ENCODE measurements around the gene VTI1A.

Gene VTI1A

GRCh38 chr10:112751651-112752050, 304.6 kb downstream of the VTI1A start:
- Histone ChIP-seq H3K9me3 (ENCODE audit: low read length) (no peaks in the 10 kb centered on the region), H3K4me1 (ENCODE audit: insufficient read depth, low read length) (peaks cover 22% of the 10 kb centered on the region), H2AFZ (ENCODE audit: low read depth, low read length) (no peak overlapping the region), H3K36me3 (ENCODE audit: insufficient read depth, low read length) (no peaks in the 10 kb centered on the region), H3K4me3 (ENCODE audit: low read length) (no peak overlapping the region), H3K27me3 (ENCODE audit: insufficient read depth, low read length) (no peaks in the 10 kb centered on the region)

GRCh38 chr10:112752288-112752687, 305.3 kb downstream of the VTI1A start:
- no peaks in the 10 kb centered on the region for H3K27me3 ChIP-seq (ENCODE audit: insufficient read depth, low read length)
- H3K9me3 ChIP-seq (ENCODE audit: low read length): no peaks in the 10 kb centered on the region
- no peak overlapping the region for H3K4me3 ChIP-seq (ENCODE audit: low read length)
- peaks cover 22% of the 10 kb centered on the region for H3K4me1 ChIP-seq (ENCODE audit: insufficient read depth, low read length)
- H3K36me3 ChIP-seq (ENCODE audit: insufficient read depth, low read length): no peaks in the 10 kb centered on the region
- H2AFZ ChIP-seq (ENCODE audit: low read depth, low read length): no peak overlapping the region

GRCh38 chr10:112753961-112754411, 307.0 kb downstream of the VTI1A start:
- no peaks in the 10 kb centered on the region for H3K36me3 ChIP-seq (ENCODE audit: insufficient read depth, low read length)
- no peak overlapping the region for H2AFZ ChIP-seq (ENCODE audit: low read depth, low read length)
- H3K4me1 ChIP-seq (ENCODE audit: insufficient read depth, low read length): peaks cover 22% of the 10 kb centered on the region
- no peaks in the 10 kb centered on the region for H3K9me3 ChIP-seq (ENCODE audit: low read length)
- H3K4me3 ChIP-seq (ENCODE audit: low read length): no peak overlapping the region
- no peaks in the 10 kb centered on the region for H3K27me3 ChIP-seq (ENCODE audit: insufficient read depth, low read length)

- peaks cover 22% of the 10 kb centered on the region for H3K4me1 ChIP-seq (ENCODE audit: insufficient read depth, low read length)
- no peak overlapping the region for H2AFZ ChIP-seq (ENCODE audit: low read depth, low read length)
- no peaks in the 10 kb centered on the region for H3K27me3 ChIP-seq (ENCODE audit: insufficient read depth, low read length)
- no peaks in the 10 kb centered on the region for H3K9me3 ChIP-seq (ENCODE audit: low read length)
- no peak overlapping the region for H3K4me3 ChIP-seq (ENCODE audit: low read length)
- H3K36me3 ChIP-seq (ENCODE audit: insufficient read depth, low read length): no peaks in the 10 kb centered on the region
Observed at GRCh38 chr10:112755446-112756234, 308.6 kb downstream of the VTI1A start.

DNA sequence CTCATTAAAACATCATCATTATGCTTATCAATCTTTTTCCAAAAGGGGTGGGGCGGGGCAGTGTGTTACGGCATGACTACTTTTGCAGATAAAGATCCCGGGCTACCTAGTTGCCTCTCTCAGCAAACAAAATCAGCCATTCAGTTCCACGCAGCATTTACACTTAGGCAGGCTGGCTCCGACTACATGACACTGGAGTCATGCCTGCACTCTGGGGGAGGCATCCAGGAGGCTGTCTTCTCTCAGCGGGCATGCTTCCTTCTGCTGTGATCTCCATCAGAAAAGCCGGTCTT, 309.2 kb downstream of the VTI1A start:
- Histone ChIP-seq H3K36me3 (ENCODE audit: insufficient read depth, low read length) (no peaks in the 10 kb centered on the region), H2AFZ (ENCODE audit: low read depth, low read length) (no peak overlapping the region), H3K4me1 (ENCODE audit: insufficient read depth, low read length) (peaks cover 22% of the 10 kb centered on the region), H3K9me3 (ENCODE audit: low read length) (no peaks in the 10 kb centered on the region), H3K4me3 (ENCODE audit: low read length) (no peak overlapping the region), H3K27me3 (ENCODE audit: insufficient read depth, low read length) (no peaks in the 10 kb centered on the region)

GRCh38 chr10:112758961-112759360, 311.9 kb downstream of the VTI1A start:
- H3K9me3 ChIP-seq (ENCODE audit: low read length): no peaks in the 10 kb centered on the region
- H3K4me3 ChIP-seq (ENCODE audit: low read length): no peak overlapping the region
- H3K4me1 ChIP-seq (ENCODE audit: insufficient read depth, low read length): peaks cover 16% of the 10 kb centered on the region
- no peak overlapping the region for H2AFZ ChIP-seq (ENCODE audit: low read depth, low read length)
- H3K27me3 ChIP-seq (ENCODE audit: insufficient read depth, low read length): no peaks in the 10 kb centered on the region
- H3K36me3 ChIP-seq (ENCODE audit: insufficient read depth, low read length): no peaks in the 10 kb centered on the region

DNA sequence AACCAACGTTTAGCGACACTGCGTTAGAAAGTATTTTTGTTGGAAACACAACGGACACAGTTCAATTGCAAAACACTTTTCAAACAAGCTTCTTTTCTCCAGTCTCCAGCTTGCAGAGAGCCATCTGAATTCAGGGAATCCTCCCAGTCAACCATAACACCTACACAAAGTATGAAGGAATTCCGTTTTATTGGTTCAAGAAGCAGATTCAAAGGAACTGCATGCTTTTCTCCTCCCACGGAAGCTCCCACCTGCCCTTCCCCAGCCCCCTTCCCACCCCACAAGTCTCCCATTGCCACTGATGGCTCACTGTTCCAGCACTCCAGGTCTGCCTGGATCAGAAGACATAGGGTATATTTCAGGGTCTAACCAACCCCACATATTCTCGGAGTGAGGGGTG, 312.5 kb downstream of the VTI1A start:
- Histone ChIP-seq H3K36me3 (ENCODE audit: insufficient read depth, low read length) (no peaks in the 10 kb centered on the region), H3K4me3 (ENCODE audit: low read length) (no peak overlapping the region), H3K9me3 (ENCODE audit: low read length) (no peaks in the 10 kb centered on the region), H2AFZ (ENCODE audit: low read depth, low read length) (no peak overlapping the region), H3K27me3 (ENCODE audit: insufficient read depth, low read length) (no peaks in the 10 kb centered on the region), H3K4me1 (ENCODE audit: insufficient read depth, low read length) (peaks cover 10% of the 10 kb centered on the region)

GRCh38 chr10:112761256-112761655, 314.2 kb downstream of the VTI1A start:
- Histone ChIP-seq H3K27me3 (ENCODE audit: insufficient read depth, low read length) (no peaks in the 10 kb centered on the region), H3K36me3 (ENCODE audit: insufficient read depth, low read length) (no peaks in the 10 kb centered on the region), H2AFZ (ENCODE audit: low read depth, low read length) (no peak overlapping the region), H3K4me3 (ENCODE audit: low read length) (no peak overlapping the region), H3K4me1 (ENCODE audit: insufficient read depth, low read length) (no peaks in the 10 kb centered on the region), H3K9me3 (ENCODE audit: low read length) (no peaks in the 10 kb centered on the region)

DNA sequence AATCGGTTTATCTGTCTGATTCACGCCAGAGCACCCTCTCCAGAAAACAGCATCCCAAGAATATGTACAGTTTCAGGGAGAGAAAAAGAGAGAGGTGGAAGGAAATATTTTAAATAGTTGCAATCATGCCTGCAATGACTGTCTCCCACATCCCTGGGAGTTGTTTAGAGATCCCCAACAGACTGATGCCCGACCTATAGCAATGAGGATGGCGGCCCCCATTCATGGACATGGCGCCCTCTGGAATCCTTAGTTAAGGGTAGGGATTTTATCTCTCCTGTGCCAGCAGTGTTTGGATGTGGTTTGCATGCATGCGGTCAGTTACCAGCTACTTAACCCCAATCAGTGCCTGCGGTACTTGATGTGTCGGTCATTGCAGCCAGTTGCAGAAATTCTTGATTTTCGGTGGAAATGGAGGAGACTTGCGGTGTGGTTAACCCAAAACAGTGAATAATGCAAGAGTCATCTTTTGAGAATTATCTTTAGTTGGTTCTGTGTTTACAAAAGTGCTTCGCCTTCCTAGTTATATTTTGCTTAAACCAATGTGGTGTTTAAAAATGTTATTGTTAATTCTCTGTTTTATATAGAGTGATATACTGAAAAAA, 317.0 kb downstream of the VTI1A start:
- H3K36me3 ChIP-seq (ENCODE audit: insufficient read depth, low read length): no peaks in the 10 kb centered on the region
- H3K27me3 ChIP-seq (ENCODE audit: insufficient read depth, low read length): no peaks in the 10 kb centered on the region
- no peak overlapping the region for H3K4me3 ChIP-seq (ENCODE audit: low read length)

DNA sequence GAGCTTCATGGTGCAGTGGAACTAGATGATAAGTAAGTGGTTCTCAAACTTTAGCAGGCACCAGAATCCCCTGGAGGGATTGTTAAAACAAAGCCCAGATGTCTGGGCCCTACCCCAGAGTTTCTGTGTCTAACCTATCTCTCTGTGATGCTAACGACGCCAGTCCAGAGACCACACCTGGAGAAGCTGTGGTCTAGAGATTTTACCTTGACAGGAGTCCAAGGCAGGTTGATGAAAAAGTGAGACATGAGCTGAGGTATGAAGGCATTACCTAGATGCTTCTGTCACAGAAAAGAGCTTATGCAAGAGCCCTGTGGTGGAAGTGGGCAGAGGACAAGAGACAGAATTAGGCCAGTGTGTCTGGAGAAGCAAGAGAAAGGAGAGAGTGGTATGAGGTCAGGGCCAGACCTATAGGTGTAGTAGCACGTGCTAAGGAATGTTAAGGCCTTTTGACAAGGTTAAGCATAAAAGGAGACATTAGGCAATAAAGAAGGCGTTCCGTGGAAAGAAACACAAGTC, 318.8 kb downstream of the VTI1A start:
- Histone ChIP-seq H3K4me1 (ENCODE audit: insufficient read depth, low read length) (no peaks in the 10 kb centered on the region), H2AFZ (ENCODE audit: low read depth, low read length) (no peak overlapping the region), H3K9me3 (ENCODE audit: low read length) (no peaks in the 10 kb centered on the region), H3K36me3 (ENCODE audit: insufficient read depth, low read length) (no peaks in the 10 kb centered on the region), H3K4me3 (ENCODE audit: low read length) (no peak overlapping the region), H3K27me3 (ENCODE audit: insufficient read depth, low read length) (no peaks in the 10 kb centered on the region)

More for the DNA sequence above, 317.0 kb downstream of the VTI1A start:
- Histone ChIP-seq H3K4me1 (ENCODE audit: insufficient read depth, low read length) (no peaks in the 10 kb centered on the region), H2AFZ (ENCODE audit: low read depth, low read length) (no peak overlapping the region), H3K9me3 (ENCODE audit: low read length) (no peaks in the 10 kb centered on the region)

DNA sequence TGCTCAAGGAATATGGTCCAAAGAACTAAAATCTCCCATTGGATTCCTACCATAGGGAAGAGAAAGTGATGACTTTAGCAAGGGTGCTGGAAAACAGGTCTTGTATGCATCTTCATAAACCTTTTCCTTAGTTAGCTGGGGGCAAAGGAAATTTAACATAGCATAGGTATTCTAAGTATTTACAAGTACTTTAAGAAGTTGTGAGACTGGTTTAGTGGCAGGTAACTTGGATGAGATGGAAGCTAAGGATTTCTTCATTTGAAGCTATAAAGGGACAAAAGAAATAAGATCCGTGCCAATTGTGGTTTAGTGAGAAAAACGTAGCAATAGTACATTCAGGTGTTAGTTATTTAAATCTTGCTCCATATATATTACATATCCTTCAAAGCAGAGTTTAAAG, 319.6 kb downstream of the VTI1A start:
- Histone ChIP-seq H3K27me3 (ENCODE audit: insufficient read depth, low read length) (no peaks in the 10 kb centered on the region), H3K36me3 (ENCODE audit: insufficient read depth, low read length) (no peaks in the 10 kb centered on the region), H3K4me3 (ENCODE audit: low read length) (no peak overlapping the region), H3K9me3 (ENCODE audit: low read length) (no peaks in the 10 kb centered on the region), H2AFZ (ENCODE audit: low read depth, low read length) (no peak overlapping the region), H3K4me1 (ENCODE audit: insufficient read depth, low read length) (no peaks in the 10 kb centered on the region)

DNA sequence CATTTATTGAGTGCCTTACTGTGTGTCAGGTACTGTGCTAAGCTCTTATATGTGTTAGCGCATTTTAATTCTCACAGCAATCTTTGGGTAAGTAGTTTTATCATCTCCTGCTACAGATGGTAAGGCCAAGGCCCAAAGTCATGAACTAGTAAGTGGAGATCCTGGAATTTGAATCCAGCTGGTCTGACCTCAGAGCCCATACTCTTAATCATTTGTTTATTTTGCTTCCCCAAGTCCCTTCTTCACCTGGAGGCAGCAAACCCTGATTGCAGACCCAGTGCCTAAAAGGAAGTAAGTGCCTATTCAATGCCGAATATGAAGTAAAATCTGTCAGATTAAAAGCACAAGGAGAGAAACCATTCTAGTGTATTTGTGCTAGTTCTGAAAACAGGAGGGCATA, 320.1 kb downstream of the VTI1A start:
- no peaks in the 10 kb centered on the region for H3K36me3 ChIP-seq (ENCODE audit: insufficient read depth, low read length)
- H3K4me3 ChIP-seq (ENCODE audit: low read length): no peak overlapping the region
- no peak overlapping the region for H2AFZ ChIP-seq (ENCODE audit: low read depth, low read length)
- no peaks in the 10 kb centered on the region for H3K4me1 ChIP-seq (ENCODE audit: insufficient read depth, low read length)
- H3K27me3 ChIP-seq (ENCODE audit: insufficient read depth, low read length): no peaks in the 10 kb centered on the region
- no peaks in the 10 kb centered on the region for H3K9me3 ChIP-seq (ENCODE audit: low read length)

- H3K27me3 ChIP-seq (ENCODE audit: insufficient read depth, low read length): no peaks in the 10 kb centered on the region
- no peaks in the 10 kb centered on the region for H3K9me3 ChIP-seq (ENCODE audit: low read length)
- no peaks in the 10 kb centered on the region for H3K36me3 ChIP-seq (ENCODE audit: insufficient read depth, low read length)
- H2AFZ ChIP-seq (ENCODE audit: low read depth, low read length): no peak overlapping the region
- H3K4me1 ChIP-seq (ENCODE audit: insufficient read depth, low read length): no peaks in the 10 kb centered on the region
- no peak overlapping the region for H3K4me3 ChIP-seq (ENCODE audit: low read length)
Observed at GRCh38 chr10:112768121-112768520, 321.1 kb downstream of the VTI1A start.

Data from neuron (in vitro differentiated cells).